Sigmoid colon (tissue), 4 donors: ENCODE data around the gene MBP.

ENCODE experiments used
- EP300 ChIP-seq, 4 donors: sonication (generic); formaldehyde crosslinking; IDR thresholded peaks; one replicate each; pipeline ENCODE4 v1.6.1; 2017; ENCODE audit warnings: antibody characterized with exemption in 4 of 4
- POLR2A ChIP-seq, 2 donors: fragments of 450-650 bp; IDR thresholded peaks; one replicate each; pipeline ENCODE4 v1.6.1; 2016; ENCODE audit warnings: antibody characterized with exemption in 2 of 2, mild to moderate bottlenecking in 2 of 2, moderate library complexity in 2 of 2
- TF ChIP-seq, protein P1 (sequence below), 4 experiments: fragments of 450-650 bp in 3 of 4; fragments of 200-600 bp in 1 of 4; IDR thresholded peaks; one replicate each; pipeline ENCODE4 v1.5.1; 2016 to 2019; ENCODE audit warnings: antibody characterized with exemption in 4 of 4, mild to moderate bottlenecking in 3 of 4, moderate library complexity in 2 of 4

DNA sequence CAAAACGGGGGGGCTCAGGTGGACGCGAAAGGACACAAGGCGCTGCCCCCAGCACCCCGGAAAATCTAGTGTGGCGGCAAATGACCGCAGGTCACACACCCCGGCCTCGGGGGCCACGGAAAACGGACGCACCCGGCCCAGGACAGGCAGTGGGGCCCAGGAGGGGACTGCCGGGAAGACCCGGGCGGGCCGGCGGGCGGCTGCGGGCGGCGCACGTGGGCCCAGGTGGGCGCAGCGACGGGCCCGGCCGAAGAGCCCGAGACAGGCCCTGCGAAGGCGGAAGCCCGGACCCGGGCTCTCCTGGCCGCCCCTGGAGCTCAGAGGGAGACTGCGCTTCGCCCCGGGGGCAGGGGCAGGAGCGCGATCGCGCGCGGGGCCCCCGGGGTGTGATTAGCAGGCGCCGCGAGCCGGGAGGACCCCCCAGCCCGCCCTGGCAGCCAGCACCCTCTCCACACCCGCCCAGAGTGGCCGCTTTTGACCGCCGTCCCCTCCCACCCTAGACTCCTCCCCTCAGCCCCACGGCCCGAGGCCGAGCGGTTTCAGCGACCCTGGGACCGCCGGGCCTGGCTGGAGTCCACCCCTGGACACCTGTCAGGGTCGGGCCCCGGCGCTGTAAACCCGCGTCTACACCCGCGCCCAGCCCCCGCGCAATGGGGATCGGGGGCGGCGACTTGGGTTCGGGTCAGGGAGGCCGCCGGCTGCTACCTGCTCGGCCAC is 773 bp downstream of the MBP start:
- TF ChIP-seq, protein P1, sequence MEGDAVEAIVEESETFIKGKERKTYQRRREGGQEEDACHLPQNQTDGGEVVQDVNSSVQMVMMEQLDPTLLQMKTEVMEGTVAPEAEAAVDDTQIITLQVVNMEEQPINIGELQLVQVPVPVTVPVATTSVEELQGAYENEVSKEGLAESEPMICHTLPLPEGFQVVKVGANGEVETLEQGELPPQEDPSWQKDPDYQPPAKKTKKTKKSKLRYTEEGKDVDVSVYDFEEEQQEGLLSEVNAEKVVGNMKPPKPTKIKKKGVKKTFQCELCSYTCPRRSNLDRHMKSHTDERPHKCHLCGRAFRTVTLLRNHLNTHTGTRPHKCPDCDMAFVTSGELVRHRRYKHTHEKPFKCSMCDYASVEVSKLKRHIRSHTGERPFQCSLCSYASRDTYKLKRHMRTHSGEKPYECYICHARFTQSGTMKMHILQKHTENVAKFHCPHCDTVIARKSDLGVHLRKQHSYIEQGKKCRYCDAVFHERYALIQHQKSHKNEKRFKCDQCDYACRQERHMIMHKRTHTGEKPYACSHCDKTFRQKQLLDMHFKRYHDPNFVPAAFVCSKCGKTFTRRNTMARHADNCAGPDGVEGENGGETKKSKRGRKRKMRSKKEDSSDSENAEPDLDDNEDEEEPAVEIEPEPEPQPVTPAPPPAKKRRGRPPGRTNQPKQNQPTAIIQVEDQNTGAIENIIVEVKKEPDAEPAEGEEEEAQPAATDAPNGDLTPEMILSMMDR (IDR thresholded peaks at IDR 0.05), result no peak
- TF ChIP-seq POLR2A (IDR thresholded peaks at IDR 0.05) (peak in 1 of 2 donors; percentile 42), EP300 (IDR thresholded peaks at IDR 0.05) (no peak)
